ENCODE data around the gene MUTYH. TPM values are rescaled to one million over a fixed set of nuclear protein-coding genes. Genes with fewer than 3 reads are reported as not detected.

Gene MUTYH
- total RNA-seq, 1 experiment from 2014 or later = 40.8 TPM

DNA sequence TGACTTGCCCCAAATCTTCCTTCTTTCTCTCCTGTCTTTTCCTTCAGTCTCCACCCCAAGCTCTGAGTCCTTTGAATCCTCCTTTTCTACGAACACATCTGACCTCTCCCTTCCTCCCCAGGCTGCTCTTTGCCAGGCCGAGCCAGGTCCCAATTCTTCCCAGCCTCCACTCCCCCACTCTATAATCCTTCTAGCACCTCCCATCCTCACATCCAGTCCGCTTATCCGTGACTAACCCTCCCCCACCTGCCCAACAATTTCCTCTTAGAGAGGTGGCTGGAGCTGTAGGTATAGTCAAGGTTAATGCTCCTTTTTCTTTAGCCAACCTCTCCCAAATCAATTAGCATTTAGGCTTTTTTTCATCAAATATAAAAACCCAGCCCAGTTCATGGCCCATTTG, 23.1 kb downstream of the MUTYH start:
- Histone ChIP-seq H3K36me3 (ENCODE audit: control insufficient read depth, insufficient read depth, low read length) (no peaks in the 10 kb centered on the region), H3K9me3 (ENCODE audit: control insufficient read depth, insufficient read depth, low read depth, low read length) (no peaks in the 10 kb centered on the region), H3K4me3 (ENCODE audit: low read depth in 2 of 2, low read length in 2 of 2) (no peak overlapping the region), H3K4me1 (ENCODE audit: control insufficient read depth, insufficient read depth, low read length) (no peaks in the 10 kb centered on the region), H3K27me3 (ENCODE audit: control insufficient read depth, insufficient read depth, low read length) (no peaks in the 10 kb centered on the region), H3K27ac (ENCODE audit: low read length) (no peak overlapping the region)
- no TSS peak for BruUV-seq (replicated peaks)
- POLR2A ChIA-PET = no interaction called here
- TF ChIP-seq TCF7L2 (IDR thresholded peaks at IDR 0.05; ENCODE audit: low read depth, low read length) = no peak
- DNase-seq (ENCODE audit: low read depth, low spot score) = no peak
- ATAC-seq = no peak
- CTCF ChIA-PET = no interaction called here
- intact Hi-C loops (cut with micrococcal nuclease; ENCODE audit: unreplicated experiment) = no loop called here
- in situ Hi-C loops (cut with HindIII; ENCODE audit: low pct_unique_long_range_greater_than_20kb, low sequenced_read_pairs) = no loop called here

DNA sequence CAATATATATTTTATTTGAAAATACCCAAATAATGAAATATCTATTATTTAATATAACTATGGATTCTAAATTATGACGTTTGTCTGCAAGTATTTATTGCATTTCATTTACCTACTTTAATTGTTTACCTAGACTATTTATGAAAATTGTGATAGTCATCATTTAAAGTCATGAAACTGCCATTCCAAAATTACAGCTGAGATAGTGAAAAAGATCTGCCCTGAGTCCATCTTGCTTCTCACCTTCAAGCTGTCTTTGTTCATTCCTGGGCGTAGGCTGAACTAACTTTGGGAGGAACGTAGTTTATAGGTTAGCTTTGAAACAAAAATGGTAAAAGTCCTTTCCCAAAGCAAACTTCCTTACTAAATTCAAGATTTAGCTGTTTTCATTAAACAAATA, 26.0 kb downstream of the MUTYH start:
- no peak overlapping the region for H3K4me3 ChIP-seq (ENCODE audit: low read depth in 2 of 2, low read length in 2 of 2)
- H3K4me1 ChIP-seq (ENCODE audit: control insufficient read depth, insufficient read depth, low read length) = no peaks in the 10 kb centered on the region
- POLR2A ChIA-PET = interaction anchor here (1.1 kb wide), 1 partner anchor 25 kb away, joined by 3 read pairs; the partner anchor contains the start of genes MUTYH and TOE1
- intact Hi-C loops (cut with micrococcal nuclease; ENCODE audit: unreplicated experiment) (no loop called here), in situ Hi-C loops (cut with HindIII; ENCODE audit: low pct_unique_long_range_greater_than_20kb, low sequenced_read_pairs) (no loop called here)
- DNase-seq (ENCODE audit: low read depth, low spot score) = no peak
- H3K27ac ChIP-seq (ENCODE audit: low read length) = no peak overlapping the region
- BruUV-seq (replicated peaks) = no TSS peak
- ATAC-seq = no peak
- TF ChIP-seq, protein P1, sequence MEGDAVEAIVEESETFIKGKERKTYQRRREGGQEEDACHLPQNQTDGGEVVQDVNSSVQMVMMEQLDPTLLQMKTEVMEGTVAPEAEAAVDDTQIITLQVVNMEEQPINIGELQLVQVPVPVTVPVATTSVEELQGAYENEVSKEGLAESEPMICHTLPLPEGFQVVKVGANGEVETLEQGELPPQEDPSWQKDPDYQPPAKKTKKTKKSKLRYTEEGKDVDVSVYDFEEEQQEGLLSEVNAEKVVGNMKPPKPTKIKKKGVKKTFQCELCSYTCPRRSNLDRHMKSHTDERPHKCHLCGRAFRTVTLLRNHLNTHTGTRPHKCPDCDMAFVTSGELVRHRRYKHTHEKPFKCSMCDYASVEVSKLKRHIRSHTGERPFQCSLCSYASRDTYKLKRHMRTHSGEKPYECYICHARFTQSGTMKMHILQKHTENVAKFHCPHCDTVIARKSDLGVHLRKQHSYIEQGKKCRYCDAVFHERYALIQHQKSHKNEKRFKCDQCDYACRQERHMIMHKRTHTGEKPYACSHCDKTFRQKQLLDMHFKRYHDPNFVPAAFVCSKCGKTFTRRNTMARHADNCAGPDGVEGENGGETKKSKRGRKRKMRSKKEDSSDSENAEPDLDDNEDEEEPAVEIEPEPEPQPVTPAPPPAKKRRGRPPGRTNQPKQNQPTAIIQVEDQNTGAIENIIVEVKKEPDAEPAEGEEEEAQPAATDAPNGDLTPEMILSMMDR (IDR thresholded peaks at IDR 0.05) = no peak
- TF ChIP-seq, protein P2, sequence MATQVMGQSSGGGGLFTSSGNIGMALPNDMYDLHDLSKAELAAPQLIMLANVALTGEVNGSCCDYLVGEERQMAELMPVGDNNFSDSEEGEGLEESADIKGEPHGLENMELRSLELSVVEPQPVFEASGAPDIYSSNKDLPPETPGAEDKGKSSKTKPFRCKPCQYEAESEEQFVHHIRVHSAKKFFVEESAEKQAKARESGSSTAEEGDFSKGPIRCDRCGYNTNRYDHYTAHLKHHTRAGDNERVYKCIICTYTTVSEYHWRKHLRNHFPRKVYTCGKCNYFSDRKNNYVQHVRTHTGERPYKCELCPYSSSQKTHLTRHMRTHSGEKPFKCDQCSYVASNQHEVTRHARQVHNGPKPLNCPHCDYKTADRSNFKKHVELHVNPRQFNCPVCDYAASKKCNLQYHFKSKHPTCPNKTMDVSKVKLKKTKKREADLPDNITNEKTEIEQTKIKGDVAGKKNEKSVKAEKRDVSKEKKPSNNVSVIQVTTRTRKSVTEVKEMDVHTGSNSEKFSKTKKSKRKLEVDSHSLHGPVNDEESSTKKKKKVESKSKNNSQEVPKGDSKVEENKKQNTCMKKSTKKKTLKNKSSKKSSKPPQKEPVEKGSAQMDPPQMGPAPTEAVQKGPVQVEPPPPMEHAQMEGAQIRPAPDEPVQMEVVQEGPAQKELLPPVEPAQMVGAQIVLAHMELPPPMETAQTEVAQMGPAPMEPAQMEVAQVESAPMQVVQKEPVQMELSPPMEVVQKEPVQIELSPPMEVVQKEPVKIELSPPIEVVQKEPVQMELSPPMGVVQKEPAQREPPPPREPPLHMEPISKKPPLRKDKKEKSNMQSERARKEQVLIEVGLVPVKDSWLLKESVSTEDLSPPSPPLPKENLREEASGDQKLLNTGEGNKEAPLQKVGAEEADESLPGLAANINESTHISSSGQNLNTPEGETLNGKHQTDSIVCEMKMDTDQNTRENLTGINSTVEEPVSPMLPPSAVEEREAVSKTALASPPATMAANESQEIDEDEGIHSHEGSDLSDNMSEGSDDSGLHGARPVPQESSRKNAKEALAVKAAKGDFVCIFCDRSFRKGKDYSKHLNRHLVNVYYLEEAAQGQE (IDR thresholded peaks at IDR 0.05; ENCODE audit: insufficient read depth in 1 of 2, low read depth in 2 of 2, low read length in 1 of 2) = no peak
- no peak for TF ChIP-seq POLR2AphosphoS5 (IDR thresholded peaks at IDR 0.05; ENCODE audit: low read depth, low read length)
- no peak for TF ChIP-seq SIN3A (IDR thresholded peaks at IDR 0.05; ENCODE audit: borderline replicate concordance, insufficient read depth, low read depth, low read length)
- no peak for TF ChIP-seq TCF7L2 (IDR thresholded peaks at IDR 0.05; ENCODE audit: low read depth, low read length)
- no peaks in the 10 kb centered on the region for H3K27me3 ChIP-seq (ENCODE audit: control insufficient read depth, insufficient read depth, low read length)
- no peaks in the 10 kb centered on the region for H3K9me3 ChIP-seq (ENCODE audit: control insufficient read depth, insufficient read depth, low read depth, low read length)
- no peaks in the 10 kb centered on the region for H3K36me3 ChIP-seq (ENCODE audit: control insufficient read depth, insufficient read depth, low read length)
- CTCF ChIA-PET = no interaction called here

DNA sequence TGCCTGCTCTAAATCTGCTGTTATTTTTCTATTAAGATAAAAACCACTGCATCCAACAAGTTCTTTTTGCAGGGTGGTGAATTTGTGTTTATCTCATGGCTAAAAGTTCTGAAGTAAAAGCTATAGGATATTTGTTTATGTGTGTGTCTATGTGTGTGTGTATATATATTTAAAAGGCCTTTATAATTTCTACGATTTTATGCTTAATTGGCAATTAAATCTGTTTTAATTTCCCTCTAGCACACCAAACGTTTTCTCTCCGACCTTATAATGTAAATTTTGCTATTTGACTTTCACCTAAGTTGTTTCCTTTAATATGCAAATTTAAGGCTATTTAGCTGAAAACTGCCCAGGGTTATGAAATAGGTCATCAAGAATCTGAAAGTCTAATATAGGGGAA, 33.3 kb downstream of the MUTYH start:
- BruUV-seq (replicated peaks) = no TSS peak
- Histone ChIP-seq H3K36me3 (ENCODE audit: control insufficient read depth, insufficient read depth, low read length) (no peaks in the 10 kb centered on the region), H3K27ac (ENCODE audit: low read length) (no peak overlapping the region), H3K4me3 (ENCODE audit: low read depth in 2 of 2, low read length in 2 of 2) (no peak overlapping the region), H3K27me3 (ENCODE audit: control insufficient read depth, insufficient read depth, low read length) (no peaks in the 10 kb centered on the region), H3K4me1 (ENCODE audit: control insufficient read depth, insufficient read depth, low read length) (peaks cover 8% of the 10 kb centered on the region), H3K9me3 (ENCODE audit: control insufficient read depth, insufficient read depth, low read depth, low read length) (no peaks in the 10 kb centered on the region)
- in situ Hi-C loops (cut with HindIII; ENCODE audit: low pct_unique_long_range_greater_than_20kb, low sequenced_read_pairs) = no loop called here
- ATAC-seq = no peak
- intact Hi-C loops (cut with micrococcal nuclease; ENCODE audit: unreplicated experiment) = loop anchor here (10.0 kb wide), 1 partner anchor 472 kb away; no protein-coding TSS in a partner anchor
- DNase-seq (ENCODE audit: low read depth, low spot score) = no peak
- CTCF ChIA-PET = no interaction called here
- TF ChIP-seq, protein P1 (IDR thresholded peaks at IDR 0.05) = no peak
- TF ChIP-seq, protein P2 (IDR thresholded peaks at IDR 0.05; ENCODE audit: insufficient read depth in 1 of 2, low read depth in 2 of 2, low read length in 1 of 2) = no peak
- no peak for TF ChIP-seq TCF7L2 (IDR thresholded peaks at IDR 0.05; ENCODE audit: low read depth, low read length)
- no peak for TF ChIP-seq POLR2AphosphoS5 (IDR thresholded peaks at IDR 0.05; ENCODE audit: low read depth, low read length)
- no peak for TF ChIP-seq SIN3A (IDR thresholded peaks at IDR 0.05; ENCODE audit: borderline replicate concordance, insufficient read depth, low read depth, low read length)
- POLR2A ChIA-PET = no interaction called here
